Measurements from ENCODE around the gene CALHM2.
"Not testable (repeated sequence)": the region's sequence is repeated elsewhere in the genome, so short reads cannot be mapped to it uniquely, and the experiment has no call there.

The CALHM2 gene

DNA sequence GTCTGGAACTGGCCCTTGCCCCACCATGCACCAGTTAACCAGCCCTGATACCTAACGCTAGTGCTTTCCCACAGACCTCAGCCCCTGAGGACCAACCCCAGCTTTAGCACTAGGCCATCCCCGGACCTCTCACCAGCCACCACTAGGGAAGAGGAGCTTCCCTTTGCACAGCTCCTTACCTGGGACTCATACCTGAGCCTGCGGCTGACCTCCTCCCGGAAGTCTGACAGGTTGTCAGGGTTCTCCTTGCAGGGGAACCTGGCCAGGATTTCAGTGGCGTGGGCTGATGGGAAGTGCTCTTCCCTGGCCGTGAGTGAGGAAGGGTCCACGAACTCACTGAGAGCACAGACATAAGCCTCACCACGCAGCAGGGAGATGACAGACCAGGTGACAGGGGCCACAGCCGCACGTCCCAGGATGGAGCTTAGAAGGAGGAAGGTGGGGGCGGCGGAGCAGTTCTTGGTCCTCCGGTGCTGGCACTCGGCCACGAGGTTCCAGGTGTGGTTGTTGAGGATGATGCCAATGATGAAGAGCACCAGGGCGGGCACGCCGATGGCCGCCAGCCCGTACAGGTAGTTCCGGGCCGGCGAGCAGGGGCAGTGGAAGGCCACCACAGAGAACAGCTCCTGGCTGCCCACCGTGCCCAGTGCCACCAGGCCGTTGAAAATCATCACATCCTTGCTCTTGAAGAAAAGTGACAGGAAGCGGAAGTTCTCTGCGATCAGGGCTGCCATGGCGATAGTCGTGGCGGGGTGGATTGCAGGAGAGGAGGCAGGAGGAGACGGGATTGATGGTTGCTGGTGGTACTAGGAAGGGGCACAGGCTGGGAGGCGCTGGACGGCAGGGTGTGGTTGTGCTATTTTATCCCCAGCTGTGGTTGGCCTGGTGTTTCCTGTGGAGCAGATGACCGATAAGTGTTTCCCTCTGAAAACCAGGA lies 2.7 kb downstream of the CALHM2 start:
- DNase-seq, result no peak

DNA sequence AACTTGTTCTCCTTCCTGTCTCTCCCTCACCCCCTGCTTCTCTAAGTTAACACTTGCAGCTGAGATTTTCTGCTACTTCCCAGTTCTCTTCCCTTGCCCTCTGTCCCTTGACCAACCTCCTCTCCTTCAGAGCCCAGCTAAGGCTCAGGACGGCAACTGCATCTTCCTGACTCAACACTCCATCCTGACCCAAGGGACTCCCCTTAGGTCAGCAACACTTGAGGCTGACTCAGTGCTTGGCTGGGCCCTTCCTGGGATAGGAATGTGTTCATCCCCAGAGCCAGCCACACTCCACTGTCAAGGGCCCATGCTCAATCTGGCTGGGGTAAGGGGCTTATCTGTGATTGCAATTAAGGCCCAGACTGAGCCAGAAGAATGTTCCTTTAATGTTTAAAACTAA lies 3.4 kb downstream of the CALHM2 start:
- DNase-seq, result no peak

DNA sequence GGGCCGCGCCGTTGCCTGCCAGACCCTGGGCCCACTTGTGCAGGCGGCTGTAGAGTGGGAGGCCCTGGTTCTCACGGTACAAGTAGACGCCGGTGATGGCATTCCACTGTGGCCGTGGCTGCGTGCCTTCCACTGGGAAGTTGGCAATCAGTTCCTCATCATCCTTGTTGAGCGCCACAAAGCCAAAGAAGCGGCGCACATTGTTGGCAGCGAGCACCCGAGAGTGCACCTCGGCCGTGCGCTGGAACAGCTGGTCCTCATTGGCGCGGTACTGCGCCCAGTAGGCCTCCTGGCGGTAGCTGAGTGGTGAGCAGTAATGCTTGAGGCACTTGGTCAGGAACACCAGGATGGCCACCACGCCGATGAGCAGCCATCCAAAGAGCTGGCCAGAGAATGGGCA lies 5.0 kb downstream of the CALHM2 start:
- no peak for DNase-seq

DNA sequence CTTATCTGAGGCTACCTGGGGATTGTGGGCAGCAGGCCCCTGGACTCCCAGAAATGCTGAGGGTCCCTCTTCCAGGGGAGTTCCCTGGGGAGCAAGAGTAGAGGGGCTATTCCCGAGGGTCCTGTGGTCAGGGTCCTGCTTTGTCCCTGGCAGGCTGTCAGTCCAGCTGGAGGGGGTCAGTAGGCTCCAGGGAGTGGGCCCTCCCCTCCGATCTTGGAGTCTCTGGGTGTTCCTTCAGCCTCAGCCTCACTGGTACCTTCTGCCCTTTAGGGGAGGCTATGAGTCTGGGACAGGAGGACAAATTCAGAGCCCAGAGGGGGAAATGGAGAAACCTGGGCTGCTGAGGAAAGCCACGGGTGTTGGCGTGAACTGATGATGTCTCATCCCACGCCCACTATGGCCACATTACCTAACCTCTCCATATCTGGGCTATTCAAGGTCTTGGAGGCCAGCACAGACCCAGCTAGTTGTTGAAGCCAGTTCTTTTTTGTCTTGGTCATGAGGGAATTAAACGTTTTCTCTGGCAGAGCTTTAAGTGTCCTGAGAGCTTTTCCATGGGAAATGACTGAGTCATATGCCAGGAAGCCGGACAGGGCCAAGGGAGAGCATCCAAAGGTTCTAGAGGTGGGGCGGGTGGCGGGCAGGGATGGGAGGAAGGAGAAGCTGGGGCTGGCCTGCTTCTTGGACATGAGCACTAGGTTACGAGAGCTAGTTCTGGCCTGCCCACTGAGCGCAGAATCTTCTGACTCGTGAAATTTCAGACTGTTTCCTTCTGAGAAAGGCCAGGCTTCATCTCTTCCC lies 6.2 kb downstream of the CALHM2 start:
- no peak for DNase-seq

DNA sequence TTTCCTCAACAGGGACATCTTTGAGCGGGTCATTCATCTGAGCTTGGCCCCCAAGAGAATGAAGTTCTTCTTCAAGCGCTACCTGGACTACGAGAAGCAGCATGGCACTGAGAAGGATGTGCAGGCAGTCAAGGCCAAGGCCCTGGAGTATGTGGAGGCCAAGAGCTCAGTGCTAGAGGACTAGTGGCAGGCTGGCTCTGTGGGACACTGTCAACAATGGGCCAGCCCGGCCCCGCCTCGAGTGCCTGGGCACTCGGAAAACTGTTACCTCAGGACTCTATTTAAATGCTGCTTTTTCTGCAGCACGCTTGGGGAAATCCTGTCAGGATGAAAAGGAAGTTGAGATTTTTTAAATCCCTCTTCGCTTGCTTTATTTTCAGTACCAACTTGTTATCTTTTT lies 6.8 kb downstream of the CALHM2 start:
- DNase-seq, result no peak

DNA sequence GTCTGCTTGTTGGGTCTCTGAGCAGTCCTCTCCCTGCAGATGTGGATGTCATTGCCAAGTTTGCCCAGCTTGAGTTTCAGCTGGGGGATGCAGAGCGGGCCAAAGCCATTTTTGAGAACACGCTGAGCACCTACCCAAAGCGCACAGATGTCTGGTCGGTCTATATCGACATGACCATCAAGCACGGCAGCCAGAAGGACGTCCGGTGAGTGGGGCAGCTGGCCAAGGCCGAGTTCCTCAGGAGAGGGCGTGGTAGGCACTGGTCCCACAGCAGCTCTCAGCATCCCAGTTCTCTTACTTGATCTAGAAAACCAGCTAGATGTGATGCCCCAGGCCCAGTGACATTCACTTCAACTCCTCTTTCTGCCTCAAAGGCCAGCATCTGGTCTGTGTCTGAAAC lies 7.7 kb downstream of the CALHM2 start:
- DNase-seq, result no peak

DNA sequence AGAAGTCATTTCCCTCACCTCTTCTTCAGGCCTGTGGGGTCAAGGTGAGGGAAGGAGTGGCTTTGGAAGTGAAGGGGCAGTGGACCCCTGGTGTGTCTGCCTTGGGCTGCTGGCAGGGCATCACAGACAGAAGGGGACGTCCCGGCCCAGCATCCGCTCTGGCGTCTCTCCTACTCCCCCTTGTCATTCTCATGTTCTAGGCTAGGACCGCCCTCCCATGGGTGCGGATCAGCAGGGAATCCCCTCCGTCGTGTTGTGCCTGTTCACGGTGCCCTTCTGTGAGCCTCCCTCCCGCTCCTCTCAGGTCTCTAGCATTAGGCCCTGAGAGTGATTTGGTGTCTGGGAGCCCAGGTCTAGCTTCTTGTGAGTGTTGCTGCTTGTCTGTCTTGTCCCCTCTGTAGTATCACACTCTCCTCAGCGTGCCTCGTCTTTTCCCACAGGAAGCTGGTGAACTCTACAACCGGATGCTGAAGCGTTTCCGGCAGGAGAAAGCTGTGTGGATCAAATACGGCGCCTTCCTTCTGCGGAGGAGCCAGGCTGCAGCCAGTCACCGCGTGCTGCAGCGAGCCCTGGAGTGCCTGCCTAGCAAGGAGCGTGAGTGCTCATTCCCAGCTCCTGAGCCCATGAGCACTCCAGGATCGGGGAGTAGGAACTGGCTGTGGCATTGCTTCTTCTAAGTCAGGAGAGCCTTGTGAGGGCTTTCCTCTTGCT lies 8.5 kb downstream of the CALHM2 start:
- DNase-seq, result no peak

DNA sequence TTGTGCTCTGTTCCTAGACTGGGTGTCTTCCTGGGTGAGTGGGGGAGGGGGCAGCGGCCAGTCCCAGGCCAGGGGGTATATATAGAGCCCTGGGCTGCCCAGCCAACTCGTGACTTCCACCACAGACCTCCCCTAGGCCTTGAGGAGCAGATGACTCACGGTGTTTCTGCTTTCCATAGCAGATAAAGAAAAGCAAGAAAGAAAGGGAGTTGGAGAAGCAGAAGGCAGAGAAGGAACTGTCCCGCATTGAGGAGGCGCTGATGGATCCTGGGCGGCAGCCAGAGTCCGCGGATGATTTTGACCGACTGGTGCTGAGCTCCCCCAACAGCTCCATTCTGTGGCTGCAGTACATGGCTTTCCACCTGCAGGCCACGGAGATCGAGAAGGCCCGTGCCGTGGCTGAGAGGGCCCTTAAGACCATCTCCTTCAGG lies 10.1 kb downstream of the CALHM2 start:
- no peak for DNase-seq

- DNase-seq, result no peak
Measured at GRCh38 chr10:103441611-103442010, 10.6 kb downstream of the CALHM2 start.

DNA sequence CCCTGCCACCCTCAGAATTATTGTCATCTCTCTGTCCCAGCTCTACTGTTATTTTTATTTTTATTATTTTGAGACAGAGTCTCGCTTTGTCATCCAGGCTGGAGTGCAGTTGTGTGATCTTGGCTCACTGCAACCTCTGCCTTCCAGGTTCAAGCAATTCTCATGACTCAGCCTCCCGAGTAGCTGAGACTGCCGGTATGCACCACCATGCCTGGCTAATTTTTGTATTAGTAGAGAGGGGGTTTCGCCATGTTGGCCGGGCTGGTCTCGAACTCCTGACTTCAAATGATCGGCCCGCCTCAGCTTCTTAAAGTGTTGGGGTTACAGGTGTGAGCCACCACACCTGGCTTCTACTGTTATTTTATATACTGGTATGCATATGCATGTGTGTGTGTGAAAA lies 11.0 kb downstream of the CALHM2 start:
- DNase-seq, result no peak

DNA sequence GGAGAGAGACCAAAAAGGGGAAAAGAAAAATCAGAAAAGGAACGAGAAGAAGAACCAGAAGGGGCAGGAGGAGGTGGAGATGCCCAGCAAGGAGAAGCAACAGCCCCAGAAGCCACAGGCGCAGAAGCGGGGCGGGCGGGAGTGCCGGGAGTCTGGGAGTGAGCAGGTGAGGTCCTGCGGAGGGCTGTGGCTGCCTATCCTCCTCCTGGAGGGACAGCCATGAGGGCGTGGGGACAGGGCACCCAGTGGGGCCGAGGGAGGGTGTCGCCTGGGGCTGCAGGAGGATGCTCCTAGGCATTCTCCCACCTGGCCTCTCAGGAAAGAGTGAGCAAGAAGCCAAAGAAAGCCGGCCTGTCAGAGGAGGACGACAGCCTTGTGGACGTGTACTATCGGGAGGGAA lies 11.8 kb downstream of the CALHM2 start:
- DNase-seq, result no peak

DNA sequence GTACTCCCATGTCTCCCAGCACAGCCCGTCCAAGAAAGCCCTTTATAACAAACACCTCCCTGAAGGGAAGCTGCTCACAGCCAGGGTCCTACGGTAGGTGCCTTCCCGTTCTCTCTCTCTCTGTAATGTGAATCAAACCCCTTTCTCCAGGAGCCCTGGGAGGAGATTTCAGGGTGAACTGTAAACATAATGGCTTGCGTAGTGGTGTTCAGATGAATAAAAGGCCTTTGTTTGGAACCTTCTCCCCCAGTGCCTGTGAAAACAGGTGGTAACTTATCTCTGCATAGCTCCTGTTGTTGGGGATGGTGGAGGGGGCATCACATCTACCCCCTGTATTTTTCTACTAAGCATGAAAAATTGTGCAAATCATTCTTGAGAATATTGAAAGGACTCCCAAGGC lies 12.4 kb downstream of the CALHM2 start:
- DNase-seq, result no peak

- no peak for DNase-seq
Measured at GRCh38 chr10:103433858-103434257, 18.3 kb downstream of the CALHM2 start.

DNA sequence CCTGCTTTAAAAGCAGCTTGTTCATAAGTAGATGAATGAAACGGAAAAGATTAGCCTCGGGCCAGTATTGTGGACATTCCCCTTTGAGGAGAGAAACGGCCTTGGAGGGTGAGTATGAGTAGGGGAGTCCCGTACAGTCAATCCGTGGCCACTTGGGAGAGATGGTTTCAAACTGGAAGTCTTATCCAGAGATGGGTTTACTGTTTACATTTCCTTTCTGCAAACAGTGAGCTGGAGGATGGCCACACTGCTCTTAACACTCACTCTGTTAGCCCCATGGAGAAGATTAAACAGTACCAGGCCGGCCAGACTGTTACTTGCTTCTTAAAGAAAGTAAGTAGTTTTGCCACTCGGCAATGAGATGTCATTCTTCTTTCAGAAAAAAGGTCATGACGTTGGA lies 20.3 kb downstream of the CALHM2 start:
- no peak for DNase-seq

- no peak for DNase-seq
Measured at GRCh38 chr10:103429647-103430046, 22.5 kb downstream of the CALHM2 start.

DNA sequence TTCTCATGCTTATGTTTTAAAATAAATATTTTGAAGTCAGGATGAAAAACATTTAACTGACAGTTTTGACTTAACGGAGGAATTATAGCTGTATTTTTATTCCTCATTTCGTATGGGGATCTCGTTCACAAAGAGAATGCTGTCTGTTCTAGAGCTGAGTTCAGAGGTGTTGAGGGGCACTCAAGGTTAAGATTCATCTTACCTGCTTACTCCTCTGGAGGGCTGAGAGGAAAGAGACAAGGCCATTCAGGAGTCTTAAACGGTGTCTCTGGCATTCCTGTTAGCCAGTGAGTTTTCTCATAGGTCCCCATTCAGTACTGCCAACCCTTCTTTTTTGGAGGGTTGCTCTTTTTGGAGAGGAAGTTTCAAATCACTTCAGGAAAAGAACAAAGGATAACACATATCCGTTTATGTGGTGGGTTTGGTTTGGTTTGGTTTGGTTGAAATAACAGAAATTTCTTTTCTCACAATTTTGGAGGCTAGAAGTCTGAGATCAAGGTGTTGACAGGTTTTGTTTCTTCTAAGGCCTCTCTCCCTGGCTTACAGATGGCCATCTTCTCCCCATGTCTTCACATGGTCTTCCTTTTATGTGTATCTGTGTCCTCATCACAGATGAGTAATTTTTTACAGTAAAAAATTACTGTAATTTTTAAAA lies 23.1 kb downstream of the CALHM2 start:
- DNase-seq, result no peak

DNA sequence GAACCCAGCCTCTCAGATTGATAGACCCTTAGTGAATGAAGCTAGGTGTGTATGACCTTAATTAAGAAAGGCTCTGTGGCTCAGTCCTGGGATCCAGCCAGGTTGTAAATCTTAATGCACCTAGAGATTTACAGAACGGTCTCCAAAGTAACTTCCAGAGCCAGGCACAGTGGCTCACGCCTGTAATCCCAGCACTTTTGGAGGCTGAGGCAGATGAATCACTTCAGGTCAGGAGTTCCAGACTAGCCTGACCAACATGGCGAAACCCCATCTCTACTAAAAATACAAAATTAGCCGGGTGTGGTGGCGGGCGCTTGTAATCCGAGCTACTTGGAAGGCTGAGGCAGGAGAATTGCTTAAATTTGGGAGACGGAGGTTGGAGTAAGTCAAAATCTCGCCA lies 24.3 kb downstream of the CALHM2 start:
- DNase-seq, result peak; percentile 24

DNA sequence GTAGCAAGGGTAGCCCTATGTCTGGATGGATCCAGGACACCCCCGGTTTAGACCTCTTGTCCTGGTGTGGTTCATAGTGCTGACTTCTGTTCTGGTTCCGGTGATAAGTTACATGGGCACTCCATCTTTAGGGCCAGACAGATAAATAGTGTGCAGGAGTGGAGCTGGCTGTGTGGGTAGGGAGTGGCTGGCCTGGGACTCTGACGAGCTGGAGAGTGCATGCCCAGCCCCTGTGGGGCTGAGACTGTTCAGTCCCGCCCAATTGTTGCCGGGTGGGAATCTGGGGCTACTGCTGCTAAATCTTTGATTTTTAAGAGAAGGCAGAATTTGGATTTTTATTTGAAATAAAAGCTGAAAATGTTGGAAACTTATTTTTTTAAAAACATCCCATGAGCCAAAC lies 28.4 kb downstream of the CALHM2 start:
- DNase-seq, result no peak

DNA sequence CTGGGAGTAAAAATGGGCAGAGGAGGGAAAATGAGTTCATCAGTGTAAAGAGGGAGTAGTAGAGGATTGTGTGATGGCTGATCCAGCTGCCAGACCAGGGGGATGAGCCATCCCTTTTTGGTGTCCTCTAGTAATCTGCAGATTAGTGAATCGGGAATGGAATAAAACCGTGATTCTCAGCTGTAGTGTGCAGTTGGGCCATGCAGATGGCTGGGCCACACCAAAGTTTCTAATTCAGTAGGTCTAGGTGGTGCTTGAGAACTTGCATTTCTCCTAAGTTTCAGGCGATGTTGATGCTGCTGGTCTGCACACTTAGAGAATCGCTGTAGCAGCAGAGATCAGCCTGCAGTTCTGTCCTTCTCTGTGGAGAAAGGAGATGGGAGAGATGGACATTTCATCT lies 33.1 kb downstream of the CALHM2 start:
- DNase-seq, result no peak

- DNase-seq, result no peak
Measured at GRCh38 chr10:103417601-103418000, 34.6 kb downstream of the CALHM2 start.

DNA sequence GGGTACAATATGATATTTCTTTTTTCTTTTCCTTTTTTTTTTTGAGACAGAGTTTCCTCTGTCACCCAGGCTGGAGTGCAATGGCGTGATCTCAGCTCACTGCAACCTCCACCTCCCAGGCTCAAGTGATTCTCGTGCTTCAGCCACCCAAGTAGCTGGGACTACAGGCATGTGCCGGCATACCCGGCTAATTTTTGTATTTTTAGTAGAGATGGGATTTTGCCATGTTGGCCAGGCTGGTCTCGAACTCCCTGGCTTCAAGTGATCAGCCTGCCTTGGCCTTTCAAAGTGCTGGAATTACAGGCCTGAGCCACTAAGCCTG lies 35.1 kb downstream of the CALHM2 start:
- not testable (repeated sequence) for DNase-seq

DNA sequence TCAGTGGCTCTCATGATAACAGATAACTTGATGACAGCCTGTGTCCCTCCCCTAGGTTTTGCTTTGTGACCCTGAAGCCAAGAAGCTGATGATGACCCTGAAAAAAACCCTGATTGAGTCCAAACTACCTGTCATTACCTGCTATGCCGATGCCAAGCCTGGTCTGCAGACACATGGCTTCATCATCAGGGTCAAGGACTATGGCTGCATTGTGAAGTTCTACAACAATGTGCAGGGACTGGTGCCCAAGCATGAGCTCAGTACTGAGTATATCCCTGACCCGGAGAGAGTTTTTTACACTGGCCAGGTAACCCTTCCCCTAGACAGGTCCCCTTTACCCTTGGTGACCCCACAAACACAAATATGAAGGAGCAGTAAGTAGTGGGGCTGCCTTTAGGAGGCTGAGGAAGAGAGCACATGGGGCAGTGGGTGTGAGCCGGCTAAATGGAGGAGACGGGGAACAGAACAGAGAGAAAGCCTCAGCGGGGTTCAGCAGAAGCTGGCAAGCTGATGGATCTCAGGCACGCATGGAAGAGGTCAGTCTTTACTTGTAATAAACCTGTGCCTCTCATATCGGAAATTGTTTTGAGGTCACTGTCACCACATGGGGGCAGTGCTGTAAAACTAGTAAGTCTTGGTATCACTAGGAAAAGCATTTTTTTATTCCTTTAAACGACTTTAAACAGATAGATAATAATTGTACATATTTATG lies 35.6 kb downstream of the CALHM2 start:
- DNase-seq, result peak; percentile 63

Measured in NCI-H82 (cell line).